Activated CD8-positive, alpha-beta memory T cell treated with anti-CD3 and anti-CD28 coated beads, Interleukin-2, amount 10 ng/mL, durations not matched to agents 7 days and 5 days (primary cell): Measurements from ENCODE around the gene FADD. TPM values are rescaled to one million over a fixed set of nuclear protein-coding genes. Genes with fewer than 3 reads are reported as not detected.

Experiments
- ATAC-seq: fragments of 150-1000 bp; cut with Tn5 transposase; one replicate; pipeline ENCODE4 v1.10.0; 2021; ENCODE audit warnings: moderate library complexity
- CTCF ChIA-PET: fragments of 350-600 bp; sonication (Branson Sonifier 250); formaldehyde crosslinking; loops from one replicate; lab custom pipeline; 2021; ENCODE audit warnings: antibody characterized with exemption; lab: Charles Lee
- DNase-seq: peaks from one replicate; pipeline ENCODE4 v3.0.0-alpha.2; 2020
- H3K27ac Mint-ChIP-seq: one replicate; pipeline ENCODE4 v1.8.0; 2021; ENCODE audit warnings: mild to moderate bottlenecking, mixed read lengths
- H3K27me3 Mint-ChIP-seq: one replicate; pipeline ENCODE4 v1.8.0; 2021; ENCODE audit warnings: mixed read lengths
- H3K36me3 Mint-ChIP-seq: one replicate; pipeline ENCODE4 v1.8.0; 2021; ENCODE audit warnings: mild to moderate bottlenecking, mixed read lengths
- H3K4me1 Mint-ChIP-seq: one replicate; pipeline ENCODE4 v1.8.0; 2021; ENCODE audit warnings: mixed read lengths
- H3K4me3 Mint-ChIP-seq: one replicate; pipeline ENCODE4 v1.8.0; 2021; ENCODE audit warnings: mild to moderate bottlenecking, moderate library complexity, mixed read lengths
- H3K9me3 Mint-ChIP-seq: one replicate; pipeline ENCODE4 v1.8.0; 2022; ENCODE audit warnings: low read depth, mixed read lengths
- total RNA-seq, 2 experiments: library from RNA; stranded (reverse); gene quantifications; one replicate each; pipeline ENCODE4 v1.2.3, GENCODE V29; 2021

The FADD gene
- total RNA-seq, 2 experiments from 2014 or later, result 37.4 to 41.4 TPM

GRCh38 chr11:70242885-70243284, 39.8 kb downstream of the FADD start:
- ATAC-seq (no peak), DNase-seq (no peak)
- Mint-ChIP-seq H3K9me3 (peaks cover 2% of the 10 kb centered on the region), H3K27ac (no peak overlapping the region), H3K36me3 (no peaks in the 10 kb centered on the region), H3K27me3 (peaks cover 5% of the 10 kb centered on the region), H3K4me1 (no peaks in the 10 kb centered on the region), H3K4me3 (no peak overlapping the region)
- CTCF ChIA-PET, result no interaction called here

- no peak overlapping the region for H3K4me3 Mint-ChIP-seq
- no peaks in the 10 kb centered on the region for H3K36me3 Mint-ChIP-seq
- H3K27ac Mint-ChIP-seq, result no peak overlapping the region
- CTCF ChIA-PET, result no interaction called here
- no peaks in the 10 kb centered on the region for H3K4me1 Mint-ChIP-seq
- H3K27me3 Mint-ChIP-seq, result peaks cover 5% of the 10 kb centered on the region
- peaks cover 2% of the 10 kb centered on the region for H3K9me3 Mint-ChIP-seq
- DNase-seq (no peak), ATAC-seq (no peak)
Measured at GRCh38 chr11:70243912-70244652, 41.0 kb downstream of the FADD start.

GRCh38 chr11:70244698-70245097, 41.6 kb downstream of the FADD start:
- ATAC-seq (no peak), DNase-seq (no peak)
- peaks cover 5% of the 10 kb centered on the region for H3K27me3 Mint-ChIP-seq
- no peaks in the 10 kb centered on the region for H3K36me3 Mint-ChIP-seq
- H3K9me3 Mint-ChIP-seq, result peaks cover 2% of the 10 kb centered on the region
- no peaks in the 10 kb centered on the region for H3K4me1 Mint-ChIP-seq
- no peak overlapping the region for H3K27ac Mint-ChIP-seq
- H3K4me3 Mint-ChIP-seq, result no peak overlapping the region
- CTCF ChIA-PET, result no interaction called here

- CTCF ChIA-PET, result no interaction called here
- Mint-ChIP-seq H3K4me1 (no peaks in the 10 kb centered on the region), H3K27ac (no peak overlapping the region), H3K27me3 (peaks cover 5% of the 10 kb centered on the region), H3K9me3 (peaks cover 2% of the 10 kb centered on the region), H3K36me3 (no peaks in the 10 kb centered on the region), H3K4me3 (no peak overlapping the region)
- DNase-seq (no peak), ATAC-seq (no peak)
Measured at GRCh38 chr11:70246196-70246595, 43.1 kb downstream of the FADD start.

- no peaks in the 10 kb centered on the region for H3K36me3 Mint-ChIP-seq
- DNase-seq, result no peak
- no peak for ATAC-seq
- CTCF ChIA-PET, result no interaction called here
- H3K27me3 Mint-ChIP-seq, result peaks cover 5% of the 10 kb centered on the region
- no peak overlapping the region for H3K4me3 Mint-ChIP-seq
- peaks cover 2% of the 10 kb centered on the region for H3K9me3 Mint-ChIP-seq
- H3K27ac Mint-ChIP-seq, result no peak overlapping the region
- H3K4me1 Mint-ChIP-seq, result no peaks in the 10 kb centered on the region
Measured at GRCh38 chr11:70247042-70247709, 44.1 kb downstream of the FADD start.

GRCh38 chr11:70247710-70248072, 44.6 kb downstream of the FADD start:
- Mint-ChIP-seq H3K27ac (no peak overlapping the region), H3K27me3 (peaks cover 4% of the 10 kb centered on the region), H3K4me1 (no peaks in the 10 kb centered on the region), H3K36me3 (no peaks in the 10 kb centered on the region), H3K9me3 (peaks cover 2% of the 10 kb centered on the region), H3K4me3 (no peak overlapping the region)
- no peak for DNase-seq
- no peak for ATAC-seq
- CTCF ChIA-PET, result no interaction called here

- no peak overlapping the region for H3K27ac Mint-ChIP-seq
- DNase-seq (no peak), ATAC-seq (no peak)
- H3K4me1 Mint-ChIP-seq, result no peaks in the 10 kb centered on the region
- H3K9me3 Mint-ChIP-seq, result peaks cover 2% of the 10 kb centered on the region
- no peaks in the 10 kb centered on the region for H3K36me3 Mint-ChIP-seq
- H3K27me3 Mint-ChIP-seq, result no peaks in the 10 kb centered on the region
- CTCF ChIA-PET, result no interaction called here
- H3K4me3 Mint-ChIP-seq, result no peak overlapping the region
Measured at GRCh38 chr11:70250876-70251658, 48.0 kb downstream of the FADD start.

- CTCF ChIA-PET, result no interaction called here
- DNase-seq (no peak), ATAC-seq (no peak)
- H3K9me3 Mint-ChIP-seq, result peaks cover 2% of the 10 kb centered on the region
- no peak overlapping the region for H3K4me3 Mint-ChIP-seq
- no peak overlapping the region for H3K27ac Mint-ChIP-seq
- no peaks in the 10 kb centered on the region for H3K4me1 Mint-ChIP-seq
- H3K36me3 Mint-ChIP-seq, result no peaks in the 10 kb centered on the region
- no peaks in the 10 kb centered on the region for H3K27me3 Mint-ChIP-seq
Measured at GRCh38 chr11:70251659-70252321, 48.7 kb downstream of the FADD start.

- Mint-ChIP-seq H3K36me3 (no peaks in the 10 kb centered on the region), H3K9me3 (no peaks in the 10 kb centered on the region), H3K4me1 (no peaks in the 10 kb centered on the region), H3K27me3 (no peaks in the 10 kb centered on the region), H3K4me3 (no peak overlapping the region), H3K27ac (no peak overlapping the region)
- ATAC-seq (no peak), DNase-seq (no peak)
- CTCF ChIA-PET, result no interaction called here
Measured at GRCh38 chr11:70252844-70253243, 49.7 kb downstream of the FADD start.

GRCh38 chr11:70255477-70256116, 52.5 kb downstream of the FADD start:
- Mint-ChIP-seq H3K9me3 (no peaks in the 10 kb centered on the region), H3K36me3 (no peaks in the 10 kb centered on the region), H3K27ac (no peak overlapping the region), H3K27me3 (no peaks in the 10 kb centered on the region), H3K4me1 (no peaks in the 10 kb centered on the region), H3K4me3 (no peak overlapping the region)
- ATAC-seq (no peak), DNase-seq (no peak)
- CTCF ChIA-PET, result no interaction called here

Other genes starting within 250 kb of the FADD start
- not detected for gene ANO1, start 125.0 kb upstream of the FADD start, total RNA-seq
- gene PPFIA1, start 67.4 kb downstream of the FADD start, total RNA-seq, result 10 to 100 TPM; 35.7 to 38.7 TPM
- gene CTTN, start 195.2 kb downstream of the FADD start, total RNA-seq, result 1 to 10 TPM; 1.0 to 1.4 TPM